ENCODE results near the gene KRTAP5-1. TPM values are rescaled to one million over a fixed set of nuclear protein-coding genes. Genes with fewer than 3 reads are reported as not detected.

The KRTAP5-1 gene
- polyA plus RNA-seq, 2 of the 4 experiments (the other 2 are of a cell fraction) = not detected

DNA sequence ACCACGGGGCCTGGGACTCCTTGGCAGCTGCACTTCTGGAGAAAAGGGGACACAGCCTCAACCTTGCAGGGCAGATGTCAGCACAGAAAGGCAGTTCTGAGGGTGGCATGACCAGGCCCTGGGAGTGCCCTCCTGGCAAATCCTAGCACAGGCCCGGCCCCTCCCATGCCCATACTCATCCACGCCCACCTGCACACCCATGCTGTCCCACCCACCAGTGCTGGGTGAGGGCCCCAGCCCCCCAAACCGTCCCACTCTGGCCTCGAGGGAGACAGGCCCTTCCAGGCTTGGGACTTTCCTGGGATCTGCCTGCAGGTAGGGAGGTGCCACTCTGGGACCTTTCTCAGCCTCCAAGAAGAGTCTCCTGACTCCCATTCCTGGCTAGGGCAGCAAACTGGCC lies 23.1 kb downstream of the KRTAP5-1 start:
- TF ChIP-seq CEBPB (IDR thresholded peaks at IDR 0.05) (no peak), ELK1 (IDR thresholded peaks at IDR 0.05; ENCODE audit: low read depth, low read length) (no peak), CHD2 (IDR thresholded peaks at IDR 0.05; ENCODE audit: low read length, partially characterized antibody) (no peak), HOXA7 (CRISPR knock-in tag; IDR thresholded peaks at IDR 0.05) (no peak), ZSCAN20 (CRISPR knock-in tag; IDR thresholded peaks at IDR 0.05) (no peak), ZFP36 (IDR thresholded peaks at IDR 0.05; ENCODE audit: borderline replicate concordance, partially characterized antibody) (no peak), PHF8 (IDR thresholded peaks at IDR 0.05; ENCODE audit: borderline replicate concordance, low read depth) (no peak), BHLHE40 (IDR thresholded peaks at IDR 0.05; ENCODE audit: low read depth, low read length) (no peak), POLR2A (IDR thresholded peaks at IDR 0.05; ENCODE audit: low read length) (no peak), BCL3 (IDR thresholded peaks at IDR 0.05) (no peak), RCOR1 (IDR thresholded peaks at IDR 0.05; ENCODE audit: low read depth, low read length) (no peak), NPAS2 (CRISPR knock-in tag; IDR thresholded peaks at IDR 0.05; ENCODE audit: borderline replicate concordance) (no peak), SMC3 (IDR thresholded peaks at IDR 0.05) (no peak), MAZ (IDR thresholded peaks at IDR 0.05; ENCODE audit: borderline replicate concordance, low read depth, low read length) (no peak), ESRRA (IDR thresholded peaks at IDR 0.05; ENCODE audit: borderline replicate concordance, low read length) (no peak), ATOH8 (CRISPR knock-in tag; IDR thresholded peaks at IDR 0.05; ENCODE audit: low read depth) (no peak)
- TF ChIP-seq, protein P1, sequence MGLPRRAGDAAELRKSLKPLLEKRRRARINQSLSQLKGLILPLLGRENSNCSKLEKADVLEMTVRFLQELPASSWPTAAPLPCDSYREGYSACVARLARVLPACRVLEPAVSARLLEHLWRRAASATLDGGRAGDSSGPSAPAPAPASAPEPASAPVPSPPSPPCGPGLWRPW (IDR thresholded peaks at IDR 0.05) = no peak
- Histone ChIP-seq H3K4me1 (peaks cover 52% of the 10 kb centered on the region), H3K9me3 (no peaks in the 10 kb centered on the region), H3K4me3 (no peak overlapping the region), H3K27ac (peak overlapping the region in 1 of 2 experiments; percentile 11; a peak in 1 of 6 replicates), H3K4me2 (no peak overlapping the region)
- 100% methylated on average over 1 of the region's 5 CpGs for WGBS (ENCODE audit: missing lambda C conversion rate)
- POLR2A ChIA-PET = no interaction called here
- ATAC-seq (no peak), DNase-seq (ENCODE audit: low read depth in 1 of 2, low spot score in 1 of 2) (no peak), FAIRE-seq (no peak)
- CTCF ChIA-PET = interaction anchor here (5.7 to 26.3 kb wide), 2 partner anchors 12 to 19 kb away, joined by 62 to 719 read pairs; no protein-coding TSS in a partner anchor

GRCh38 chr11:1561266-1561665 lies 23.8 kb downstream of the KRTAP5-1 start:
- ChIA-PET CTCF (interaction anchor here (3.2 to 26.3 kb wide), 3 partner anchors 8 to 18 kb away, joined by 16 to 719 read pairs (median 62); no protein-coding TSS in a partner anchor), POLR2A (no interaction called here)
- ATAC-seq = no peak
- Histone ChIP-seq H3K4me2 (no peak overlapping the region), H3K4me3 (no peak overlapping the region), H3K4me1 (peaks cover 52% of the 10 kb centered on the region), H3K9me3 (no peaks in the 10 kb centered on the region), H3K27ac (peak overlapping the region in 1 of 2 experiments; percentile 90; a peak in 2 of 6 replicates)
- FAIRE-seq = no peak
- WGBS (ENCODE audit: missing lambda C conversion rate) = 94% methylated on average over 14 of the region's 17 CpGs
- no peak for TF ChIP-seq TP53 (CRISPR knock-in tag; IDR thresholded peaks at IDR 0.05)
- no peak for TF ChIP-seq SMC3 (IDR thresholded peaks at IDR 0.05)
- TF ChIP-seq RNF2 (IDR thresholded peaks at IDR 0.05; ENCODE audit: borderline replicate concordance, low read depth) = no peak
- no peak for TF ChIP-seq ESRRA (IDR thresholded peaks at IDR 0.05; ENCODE audit: borderline replicate concordance, low read length)
- no peak for TF ChIP-seq FOXS1 (CRISPR knock-in tag; IDR thresholded peaks at IDR 0.05)
- TF ChIP-seq USF2 (IDR thresholded peaks at IDR 0.05) = no peak
- TF ChIP-seq MAZ (IDR thresholded peaks at IDR 0.05; ENCODE audit: borderline replicate concordance, low read depth, low read length) = no peak
- TF ChIP-seq CHD2 (IDR thresholded peaks at IDR 0.05; ENCODE audit: low read length, partially characterized antibody) = no peak
- no peak for TF ChIP-seq NFE2L2 (conservative IDR thresholded peaks at IDR 0.05; ENCODE audit: low read length)
- no peak for TF ChIP-seq CBX2 (IDR thresholded peaks at IDR 0.05; ENCODE audit: borderline replicate concordance, low read depth)
- TF ChIP-seq CBX8 (IDR thresholded peaks at IDR 0.05) = no peak
- TF ChIP-seq JUN (IDR thresholded peaks at IDR 0.05) = no peak
- TF ChIP-seq RAD21 (conservative IDR thresholded peaks at IDR 0.05 in 1 of 2, IDR thresholded peaks at IDR 0.05 in 1 of 2) = no peak
- no peak for TF ChIP-seq EP300 (IDR thresholded peaks at IDR 0.05)
- TF ChIP-seq POLR2A (IDR thresholded peaks at IDR 0.05; ENCODE audit: low read length) = no peak
- TF ChIP-seq HOXB5 (CRISPR knock-in tag; IDR thresholded peaks at IDR 0.05) = no peak
- no peak for TF ChIP-seq ZFP36 (IDR thresholded peaks at IDR 0.05; ENCODE audit: borderline replicate concordance, partially characterized antibody)
- no peak for TF ChIP-seq E2F6 (IDR thresholded peaks at IDR 0.05; ENCODE audit: borderline replicate concordance, low read depth)
- TF ChIP-seq, protein P2, sequence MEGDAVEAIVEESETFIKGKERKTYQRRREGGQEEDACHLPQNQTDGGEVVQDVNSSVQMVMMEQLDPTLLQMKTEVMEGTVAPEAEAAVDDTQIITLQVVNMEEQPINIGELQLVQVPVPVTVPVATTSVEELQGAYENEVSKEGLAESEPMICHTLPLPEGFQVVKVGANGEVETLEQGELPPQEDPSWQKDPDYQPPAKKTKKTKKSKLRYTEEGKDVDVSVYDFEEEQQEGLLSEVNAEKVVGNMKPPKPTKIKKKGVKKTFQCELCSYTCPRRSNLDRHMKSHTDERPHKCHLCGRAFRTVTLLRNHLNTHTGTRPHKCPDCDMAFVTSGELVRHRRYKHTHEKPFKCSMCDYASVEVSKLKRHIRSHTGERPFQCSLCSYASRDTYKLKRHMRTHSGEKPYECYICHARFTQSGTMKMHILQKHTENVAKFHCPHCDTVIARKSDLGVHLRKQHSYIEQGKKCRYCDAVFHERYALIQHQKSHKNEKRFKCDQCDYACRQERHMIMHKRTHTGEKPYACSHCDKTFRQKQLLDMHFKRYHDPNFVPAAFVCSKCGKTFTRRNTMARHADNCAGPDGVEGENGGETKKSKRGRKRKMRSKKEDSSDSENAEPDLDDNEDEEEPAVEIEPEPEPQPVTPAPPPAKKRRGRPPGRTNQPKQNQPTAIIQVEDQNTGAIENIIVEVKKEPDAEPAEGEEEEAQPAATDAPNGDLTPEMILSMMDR (IDR thresholded peaks at IDR 0.05) = no peak
- DNase-seq (ENCODE audit: low read depth in 1 of 2, low spot score in 1 of 2) = no peak

Measured in A549 (cell line).